ENCODE results near the gene RNF217.

DNA sequence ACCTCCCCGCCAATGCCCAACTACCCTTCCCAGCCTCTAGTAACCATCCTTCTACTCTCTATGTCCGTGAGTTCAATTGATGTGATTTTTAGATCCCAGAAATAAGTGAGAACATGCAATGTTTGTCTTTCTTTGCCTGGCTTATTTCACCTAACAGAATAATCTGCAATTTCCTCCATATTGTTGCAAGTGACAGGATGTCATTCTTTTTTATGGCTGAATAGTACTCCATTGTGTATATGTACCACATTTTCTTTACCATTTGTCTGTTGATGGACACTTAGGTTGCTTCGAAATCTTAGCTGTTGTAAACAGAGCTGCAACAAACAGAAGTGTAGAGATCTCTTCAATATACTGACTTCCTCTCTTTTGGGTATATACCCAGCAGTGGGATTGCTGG is 65.0 kb downstream of the RNF217 start:
- TF ChIP-seq EP300 (IDR thresholded peaks at IDR 0.05; ENCODE audit: borderline replicate concordance in 1 of 2, low read depth in 2 of 2, low read length in 2 of 2) (no peak), ASH2L (IDR thresholded peaks at IDR 0.05; ENCODE audit: low read length) (no peak), GTF2F1 (IDR thresholded peaks at IDR 0.05; ENCODE audit: borderline replicate concordance, low read depth, low read length) (no peak)

Measured in H1 (cell line).